H1 (cell line): ENCODE data around the gene REM2. TPM values are rescaled to one million over a fixed set of nuclear protein-coding genes. Genes with fewer than 3 reads are reported as not detected.

Experiments
- ATF2 ChIP-seq: IDR thresholded peaks from 2 replicates; pipeline ENCODE4 v1.6.1; 2012; ENCODE audit warnings: low read length, inconsistent platforms
- BCL11A ChIP-seq, 2 experiments: IDR thresholded peaks; one replicate each; pipeline ENCODE4 v1.6.1; 2011; ENCODE audit warnings: low read depth in 2 of 2, low read length in 2 of 2, mild to moderate bottlenecking in 2 of 2
- BRCA1 ChIP-seq: IDR thresholded peaks from 2 replicates; pipeline ENCODE4 v1.6.1; 2012; ENCODE audit warnings: low read depth, low read length, improper control_type of control experiment
- CBX5 ChIP-seq: fragments of 300-800, 300-1000 bp; sonication (generic); IDR thresholded peaks from 2 replicates; pipeline ENCODE4 v1.7.1; 2016; ENCODE audit warnings: antibody characterized with exemption, low read length, low read depth
- CTBP2 ChIP-seq: IDR thresholded peaks from 2 replicates; pipeline ENCODE4 v1.7.0; 2011; ENCODE audit warnings: borderline replicate concordance, mild to moderate bottlenecking, moderate library complexity, mixed read lengths, low read length; ENCODE audit not compliant: insufficient read depth, insufficient read length
- CTCF ChIP-seq, 3 experiments: IDR thresholded peaks; 1 replicate in 2 of 3; 2 replicates in 1 of 3; pipeline versions ENCODE4 v1.5.1 to v1.6.1; 2011; ENCODE audit warnings: low read length in 3 of 3, mild to moderate bottlenecking in 3 of 3, inconsistent platforms in 2 of 3, low read depth in 1 of 3, moderate library complexity in 1 of 3; ENCODE audit not compliant: insufficient read depth in 1 of 3; ENCODE audit errors: control extremely low read depth in 1 of 3
- EP300 ChIP-seq, 2 experiments: IDR thresholded peaks; 1 replicate in 1 of 2; 2 replicates in 1 of 2; pipeline ENCODE4 v1.6.1; 2011 to 2012; ENCODE audit warnings: low read depth in 2 of 2, low read length in 2 of 2, mild to moderate bottlenecking in 2 of 2, borderline replicate concordance in 1 of 2, inconsistent platforms in 1 of 2, moderate library complexity in 1 of 2
- MAX ChIP-seq: IDR thresholded peaks from 2 replicates; pipeline ENCODE4 v1.6.1; 2012; ENCODE audit warnings: inconsistent platforms
- PHF8 ChIP-seq: fragments of 200-600 bp; sonication (generic); conservative IDR thresholded peaks from 2 replicates; pipeline ENCODE4 v1.7.1; 2012; ENCODE audit warnings: low read depth, mild to moderate bottlenecking, inconsistent platforms, low read length, moderate library complexity
- POLR2A ChIP-seq, 2 experiments: IDR thresholded peaks; 1 replicate in 1 of 2; 2 replicates in 1 of 2; pipeline ENCODE4 v1.6.1; 2011; ENCODE audit warnings: low read depth in 2 of 2, low read length in 2 of 2, mild to moderate bottlenecking in 2 of 2; ENCODE audit errors: control extremely low read depth in 1 of 2
- POLR2AphosphoS5 ChIP-seq: IDR thresholded peaks from 2 replicates; pipeline ENCODE4 v1.6.1; 2011; ENCODE audit warnings: low read depth, low read length
- RFX5 ChIP-seq: IDR thresholded peaks from 2 replicates; pipeline ENCODE4 v1.6.1; 2011; ENCODE audit warnings: low read depth, low read length, improper control_type of control experiment, borderline replicate concordance
- SIX5 ChIP-seq: IDR thresholded peaks from 2 replicates; pipeline ENCODE4 v1.6.1; 2011; ENCODE audit warnings: mild to moderate bottlenecking, low read depth, low read length
- SP1 ChIP-seq: IDR thresholded peaks from 2 replicates; pipeline ENCODE4 v1.6.1; 2011; ENCODE audit warnings: low read depth, low read length
- SP2 ChIP-seq: IDR thresholded peaks from 2 replicates; pipeline ENCODE4 v1.6.1; 2012; ENCODE audit warnings: mild to moderate bottlenecking, low read length, inconsistent platforms
- SP4 ChIP-seq: IDR thresholded peaks from 2 replicates; pipeline ENCODE4 v1.6.1; 2012; ENCODE audit warnings: low read length, inconsistent platforms
- TAF7 ChIP-seq: optimal IDR thresholded peaks from 2 replicates; pipeline ENCODE3; 2011; ENCODE audit warnings: low read depth, mild to moderate bottlenecking, inconsistent platforms, low read length, moderate library complexity, borderline replicate concordance
- TCF12 ChIP-seq: IDR thresholded peaks from 2 replicates; pipeline ENCODE4 v1.6.1; 2011; ENCODE audit warnings: low read depth, mild to moderate bottlenecking, low read length
- USF2 ChIP-seq: IDR thresholded peaks from 2 replicates; pipeline ENCODE4 v1.6.1; 2011; ENCODE audit warnings: low read length, improper control_type of control experiment
- polyA plus RNA-seq, 7 experiments: library from polyadenylated mRNA; depleted of rRNA in 3 of 7; stranded (reverse) in 5 of 7; unstranded in 2 of 7; fragments of >200 nt in 5 of 7; fragments of 200-250 nt in 2 of 7; gene quantifications; 1 replicate in 5 of 7; 2 replicates in 1 of 7; 4 replicates in 1 of 7; pipeline versions ENCODE4 v1.2.1 to v1.2.3, GENCODE V29; 2011 to 2013; ENCODE audit warnings: missing spikeins in 2 of 7, mixed read lengths in 2 of 7
- total RNA-seq: library from RNA; stranded (reverse); fragmentation: NEBNext Ultra II Directional; extraction: Animal tissue kit (Norgen Biotek cat#: 25700); gene quantifications from 2 replicates; pipeline ENCODE4 v1.2.1, GENCODE V29; 2021

The REM2 gene
- total and polyA plus RNA-seq, 2 of the 8 experiments (the other 6 are each of a cell fraction or from before 2014, with no cell fraction given), result 1.00 to 1.1 TPM

GRCh38 chr14:22836301-22837113 lies 46.5 kb upstream of the REM2 start, which contains the start of gene MMP14 (continued):
- TF ChIP-seq ATF2 (no peak), CTBP2 (peak; percentile 83), CTCF (IDR thresholded peaks at IDR 0.05; ENCODE audit: control extremely low read depth in 1 of 3, insufficient read depth in 1 of 3, low read depth in 1 of 3, low read length in 3 of 3) (peak; percentile 29 to 41 (median 34); a peak in 3 of 4 replicates), CBX5 (no peak), MAX (no peak), SIX5 (no peak), BCL11A (IDR thresholded peaks at IDR 0.05; ENCODE audit: low read depth in 2 of 2, low read length in 2 of 2) (no peak), USF2 (no peak), SP1 (no peak), POLR2A (IDR thresholded peaks at IDR 0.05; ENCODE audit: control extremely low read depth in 1 of 2, low read depth in 2 of 2, low read length in 2 of 2) (peak; percentile 43 to 72; a peak in 2 of 3 replicates), SP4 (no peak), RFX5 (no peak), BRCA1 (no peak), POLR2AphosphoS5 (peak; percentile 46), PHF8 (no peak), TCF12 (no peak), EP300 (IDR thresholded peaks at IDR 0.05; ENCODE audit: borderline replicate concordance in 1 of 2, low read depth in 2 of 2, low read length in 2 of 2) (no peak), TAF7 (no peak), SP2 (no peak)
